HCT116 (cell line): ENCODE data around the gene LUC7L. TPM values are rescaled to one million over a fixed set of nuclear protein-coding genes. Genes with fewer than 3 reads are reported as not detected.

Source experiments
- ATAC-seq: fragments of 200-7000 bp; cut with Tn5 transposase; 2 replicates; pipeline ENCODE4 v1.9.1; 2020; ENCODE audit warnings: mild to moderate bottlenecking, moderate library complexity
- BruUV-seq: library from RNA; stranded (reverse); fragments of 400-500 nt; replicated peaks from 2 replicates; lab custom pipeline; 2021; lab: Mats Ljungman, UMichigan
- CTCF ChIA-PET: fragments of 300-600 bp; sonication (Branson Sonifier 250); formaldehyde crosslinking; loops from one replicate; lab custom pipeline; 2021; ENCODE audit warnings: antibody characterized with exemption; lab: Charles Lee
- POLR2A ChIA-PET: fragments of 300-600, 350-600 bp; sonication (Branson Sonifier 250); formaldehyde crosslinking; loops from one replicate; lab custom pipeline; 2021; ENCODE audit warnings: antibody characterized with exemption; lab: Charles Lee
- RAD21 ChIA-PET, 2 experiments: fragments of 300-600 bp; sonication (Branson Sonifier 250); formaldehyde crosslinking; loops; one replicate each; lab custom pipeline; 2023; ENCODE audit warnings: low total read pairs in 2 of 2; ENCODE audit not compliant: uncharacterized antibody in 2 of 2, unreplicated experiment in 2 of 2, low non-redundant PET in 1 of 2; lab: Charles Lee
- DNase-seq: peaks from one replicate; pipeline ENCODE4 v3.0.0-alpha.2; 2010; ENCODE audit warnings: low read depth, low spot score
- H2AFZ ChIP-seq: fragments of 200-600 bp; shearing (Covaris generic), sonication (generic); 2 replicates; pipeline ENCODE4 v1.6.1; 2017; ENCODE audit warnings: low read depth, mixed run types, mixed read lengths, antibody characterized with exemption, low read length; ENCODE audit not compliant: poor library complexity, severe bottlenecking
- H3K27ac ChIP-seq: 2 replicates; pipeline ENCODE4 v1.5.1; 2012; ENCODE audit warnings: low read depth, low read length
- H3K27me3 ChIP-seq: fragments of 200-600 bp; sonication (generic); 2 replicates; pipeline ENCODE4 v1.6.1; 2016; ENCODE audit warnings: mixed run types, low read length, mixed read lengths; ENCODE audit not compliant: insufficient read depth
- H3K36me3 ChIP-seq, 2 experiments: fragments of 200-500 bp in 1 of 2; fragments of 200-600 bp in 1 of 2; sonication (Bioruptor generic) in 1 of 2; sonication (generic) in 1 of 2; 2 replicates each; pipeline versions ENCODE4 v1.5.1 to v1.6.1; 2014 to 2016; ENCODE audit warnings: low read length in 2 of 2, inconsistent platforms in 1 of 2, mixed read lengths in 1 of 2, mixed run types in 1 of 2; ENCODE audit not compliant: insufficient read depth in 2 of 2, control insufficient read depth in 1 of 2
- H3K4me1 ChIP-seq, 2 experiments: fragments of 200-600 bp in 1 of 2; sonication (generic) in 1 of 2; 2 replicates each; pipeline versions ENCODE4 v1.5.1 to v1.6.1; 2012 to 2017; ENCODE audit warnings: low read length in 2 of 2, inconsistent platforms in 1 of 2, mild to moderate bottlenecking in 1 of 2, mixed read lengths in 1 of 2, mixed run types in 1 of 2, moderate library complexity in 1 of 2; ENCODE audit not compliant: insufficient read depth in 2 of 2, control insufficient read depth in 1 of 2
- H3K4me2 ChIP-seq: fragments of 200-600 bp; sonication (generic); 2 replicates; pipeline ENCODE4 v1.6.1; 2017; ENCODE audit warnings: mixed run types, low read length, mixed read lengths
- H3K4me3 ChIP-seq, 2 experiments: fragments of 200-600 bp in 1 of 2; sonication (generic) in 1 of 2; replicated peaks in 1 of 2; 2 replicates each; pipeline ENCODE4 v1.5.1; 2011 to 2016; ENCODE audit warnings: low read length in 2 of 2, control low read depth in 1 of 2, low read depth in 1 of 2, mild to moderate bottlenecking in 1 of 2, mixed read lengths in 1 of 2, mixed run types in 1 of 2
- H3K79me2 ChIP-seq: fragments of 200-600 bp; sonication (generic); 2 replicates; pipeline ENCODE4 v1.6.1; 2017; ENCODE audit warnings: mild to moderate bottlenecking, mixed run types, low read length, moderate library complexity, mixed read lengths; ENCODE audit not compliant: insufficient read depth
- H3K9ac ChIP-seq: fragments of 200-600 bp; sonication (generic); 2 replicates; pipeline ENCODE4 v1.6.1; 2016; ENCODE audit warnings: low read length, mixed read lengths
- H3K9me2 ChIP-seq: fragments of 200-600 bp; sonication (generic), shearing (Covaris generic); 2 replicates; pipeline ENCODE4 v1.6.1; 2017; ENCODE audit warnings: mixed run types, mild to moderate bottlenecking, moderate library complexity; ENCODE audit not compliant: insufficient read depth
- H3K9me3 ChIP-seq, 2 experiments: fragments of 200-500 bp in 1 of 2; fragments of 200-600 bp in 1 of 2; sonication (Bioruptor generic) in 1 of 2; sonication (generic) in 1 of 2; 2 replicates each; pipeline ENCODE4 v1.6.1; 2014 to 2017; ENCODE audit warnings: low read length in 2 of 2, mixed read lengths in 2 of 2, inconsistent platforms in 1 of 2, low read depth in 1 of 2, mild to moderate bottlenecking in 1 of 2, mixed run types in 1 of 2, moderate library complexity in 1 of 2; ENCODE audit not compliant: control insufficient read depth in 1 of 2, insufficient read depth in 1 of 2
- H4K20me1 ChIP-seq: fragments of 200-600 bp; sonication (generic), shearing (Covaris generic); 2 replicates; pipeline ENCODE4 v1.6.1; 2017; ENCODE audit warnings: mixed run types, mild to moderate bottlenecking, moderate library complexity; ENCODE audit not compliant: insufficient read depth
- CBX3 ChIP-seq: IDR thresholded peaks from 2 replicates; pipeline ENCODE4 v1.6.1; 2012; ENCODE audit warnings: low read depth
- CEBPB ChIP-seq: IDR thresholded peaks from 2 replicates; pipeline ENCODE4 v1.6.1; 2012; ENCODE audit warnings: low read depth
- EZH2 ChIP-seq: fragments of 200-600 bp; sonication (generic); IDR thresholded peaks from 2 replicates; pipeline ENCODE4 v1.6.1; 2017; ENCODE audit warnings: antibody characterized with exemption, mixed run types
- POLR2A ChIP-seq: IDR thresholded peaks from 2 replicates; pipeline ENCODE4 v1.7.0; 2011; ENCODE audit warnings: borderline replicate concordance; ENCODE audit not compliant: insufficient read depth, insufficient read length; ENCODE audit errors: extremely low read depth
- POLR2AphosphoS5 ChIP-seq: IDR thresholded peaks from 2 replicates; pipeline ENCODE4 v1.6.1; 2011; ENCODE audit warnings: mild to moderate bottlenecking, low read depth, low read length, moderate library complexity
- SIN3A ChIP-seq: IDR thresholded peaks from 2 replicates; pipeline ENCODE4 v1.6.1; 2012; ENCODE audit warnings: low read depth
- SRF ChIP-seq: IDR thresholded peaks from 2 replicates; pipeline ENCODE4 v1.6.1; 2012; ENCODE audit warnings: low read depth
- YY1 ChIP-seq: IDR thresholded peaks from 2 replicates; pipeline ENCODE4 v1.6.1; 2011; ENCODE audit warnings: low read length, low read depth, moderate library complexity, mild to moderate bottlenecking; ENCODE audit not compliant: insufficient replicate concordance; ENCODE audit errors: extremely low read depth
- intact Hi-C: fragments of 100-400 bp; cut with micrococcal nuclease; formaldehyde crosslinking; loops from 2 replicates; pipeline ENCODE4 v1.10.0; 2022
- total RNA-seq: library from RNA; stranded (reverse); gene quantifications from one replicate; pipeline ENCODE4 v1.2.1, GENCODE V29; 2021; ENCODE audit not compliant: unreplicated experiment
- TF ChIP-seq, protein P1 (sequence below): IDR thresholded peaks from 2 replicates; pipeline ENCODE4 v1.6.1; 2012; ENCODE audit warnings: low read depth
- TF ChIP-seq, protein P2 (sequence below): IDR thresholded peaks from 2 replicates; pipeline ENCODE4 v1.6.1; 2012
- TF ChIP-seq, protein P3 (sequence below), 3 experiments: fragments of 200-600 bp in 1 of 3; sonication (generic) in 1 of 3; IDR thresholded peaks in 2 of 3; conservative IDR thresholded peaks in 1 of 3; 2 replicates each; pipeline ENCODE4 v1.5.1; 2012 to 2017; ENCODE audit warnings: low read depth in 2 of 3, low read length in 2 of 3, antibody characterized with exemption in 1 of 3, borderline replicate concordance in 1 of 3, control low read depth in 1 of 3, mild to moderate bottlenecking in 1 of 3, mixed read lengths in 1 of 3, mixed run types in 1 of 3, moderate library complexity in 1 of 3; ENCODE audit not compliant: insufficient read depth in 1 of 3

Gene LUC7L
- total RNA-seq, 1 experiment from 2014 or later: 50.5 TPM

DNA sequence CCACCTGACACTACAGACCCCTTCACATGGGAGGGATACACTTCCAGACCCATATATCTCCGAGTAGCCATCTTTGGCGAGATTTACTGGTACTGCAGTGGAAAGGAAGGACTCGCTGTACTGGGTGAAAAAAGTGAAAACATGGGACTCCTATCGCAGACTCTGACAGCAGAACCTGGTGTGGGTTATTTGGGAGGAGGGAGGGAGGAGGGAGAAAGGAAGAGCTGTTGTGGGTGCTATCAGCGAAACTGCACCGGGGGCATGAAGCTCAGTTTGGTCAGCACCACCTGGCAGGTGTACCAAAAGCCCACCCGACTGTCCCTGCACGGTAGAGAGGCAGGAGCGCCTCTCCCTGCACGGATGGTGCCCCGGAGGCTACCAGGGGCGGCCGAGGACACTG, 44.0 kb downstream of the LUC7L start:
- no TSS peak for BruUV-seq
- POLR2A ChIA-PET: no interaction called here

DNA sequence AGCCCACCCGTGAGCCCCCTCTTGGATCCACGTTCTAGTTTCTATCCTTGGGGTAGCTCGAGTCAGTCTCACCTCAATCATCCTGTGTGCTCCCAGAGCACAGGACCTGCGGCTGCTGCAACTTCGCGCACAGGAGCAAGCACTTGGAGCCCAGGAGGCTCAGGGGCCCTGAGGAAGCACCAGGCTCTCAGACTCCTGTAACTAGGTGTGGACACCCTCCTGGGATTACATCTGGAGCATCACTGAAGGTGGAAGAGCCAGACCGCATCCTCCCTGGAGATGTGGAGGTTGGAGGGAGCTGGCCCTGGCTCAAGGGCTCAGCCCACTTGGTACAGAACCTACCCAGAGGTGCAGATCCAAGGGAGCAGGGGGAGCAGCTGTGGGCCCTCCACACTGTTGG, 46.2 kb downstream of the LUC7L start:
- DNase-seq: no peak
- Histone ChIP-seq H3K9me3 (no peaks in the 10 kb centered on the region), H3K4me1 (no peaks in the 10 kb centered on the region), H3K9me2 (no peaks in the 10 kb centered on the region), H3K79me2 (no peaks in the 10 kb centered on the region), H4K20me1 (no peaks in the 10 kb centered on the region), H3K27me3 (no peaks in the 10 kb centered on the region)
- intact Hi-C loops: no loop called here
- TF ChIP-seq, protein P1, sequence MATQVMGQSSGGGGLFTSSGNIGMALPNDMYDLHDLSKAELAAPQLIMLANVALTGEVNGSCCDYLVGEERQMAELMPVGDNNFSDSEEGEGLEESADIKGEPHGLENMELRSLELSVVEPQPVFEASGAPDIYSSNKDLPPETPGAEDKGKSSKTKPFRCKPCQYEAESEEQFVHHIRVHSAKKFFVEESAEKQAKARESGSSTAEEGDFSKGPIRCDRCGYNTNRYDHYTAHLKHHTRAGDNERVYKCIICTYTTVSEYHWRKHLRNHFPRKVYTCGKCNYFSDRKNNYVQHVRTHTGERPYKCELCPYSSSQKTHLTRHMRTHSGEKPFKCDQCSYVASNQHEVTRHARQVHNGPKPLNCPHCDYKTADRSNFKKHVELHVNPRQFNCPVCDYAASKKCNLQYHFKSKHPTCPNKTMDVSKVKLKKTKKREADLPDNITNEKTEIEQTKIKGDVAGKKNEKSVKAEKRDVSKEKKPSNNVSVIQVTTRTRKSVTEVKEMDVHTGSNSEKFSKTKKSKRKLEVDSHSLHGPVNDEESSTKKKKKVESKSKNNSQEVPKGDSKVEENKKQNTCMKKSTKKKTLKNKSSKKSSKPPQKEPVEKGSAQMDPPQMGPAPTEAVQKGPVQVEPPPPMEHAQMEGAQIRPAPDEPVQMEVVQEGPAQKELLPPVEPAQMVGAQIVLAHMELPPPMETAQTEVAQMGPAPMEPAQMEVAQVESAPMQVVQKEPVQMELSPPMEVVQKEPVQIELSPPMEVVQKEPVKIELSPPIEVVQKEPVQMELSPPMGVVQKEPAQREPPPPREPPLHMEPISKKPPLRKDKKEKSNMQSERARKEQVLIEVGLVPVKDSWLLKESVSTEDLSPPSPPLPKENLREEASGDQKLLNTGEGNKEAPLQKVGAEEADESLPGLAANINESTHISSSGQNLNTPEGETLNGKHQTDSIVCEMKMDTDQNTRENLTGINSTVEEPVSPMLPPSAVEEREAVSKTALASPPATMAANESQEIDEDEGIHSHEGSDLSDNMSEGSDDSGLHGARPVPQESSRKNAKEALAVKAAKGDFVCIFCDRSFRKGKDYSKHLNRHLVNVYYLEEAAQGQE: no peak
- TF ChIP-seq, protein P2, sequence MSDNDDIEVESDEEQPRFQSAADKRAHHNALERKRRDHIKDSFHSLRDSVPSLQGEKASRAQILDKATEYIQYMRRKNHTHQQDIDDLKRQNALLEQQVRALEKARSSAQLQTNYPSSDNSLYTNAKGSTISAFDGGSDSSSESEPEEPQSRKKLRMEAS: no peak
- TF ChIP-seq, all 23 proteins: peak for 0
- RAD21 ChIA-PET: no interaction called here
- H3K9ac ChIP-seq: no peak overlapping the region
- no peak overlapping the region for H2AFZ ChIP-seq
- CTCF ChIA-PET: interaction anchor here (2.1 kb wide), 1 partner anchor 117 kb away, joined by 6 read pairs; no protein-coding TSS in a partner anchor
- no peak overlapping the region for H3K4me2 ChIP-seq
- no peak overlapping the region for H3K4me3 ChIP-seq
- no peak overlapping the region for H3K27ac ChIP-seq
- H3K36me3 ChIP-seq: no peaks in the 10 kb centered on the region
- POLR2A ChIA-PET: interaction anchor here (0.6 kb wide), 1 partner anchor 58 kb away, joined by 3 read pairs; no protein-coding TSS in a partner anchor
- ATAC-seq: no peak
- no TSS peak for BruUV-seq

More for the DNA sequence above, 44.0 kb downstream of the LUC7L start:
- TF ChIP-seq POLR2AphosphoS5: no peak
- TF ChIP-seq SIN3A: no peak
- no peak for TF ChIP-seq CBX3
- no peak for TF ChIP-seq POLR2A
- no peak for TF ChIP-seq YY1
- TF ChIP-seq CEBPB: no peak
- no peak for TF ChIP-seq SRF
- TF ChIP-seq, protein P3, sequence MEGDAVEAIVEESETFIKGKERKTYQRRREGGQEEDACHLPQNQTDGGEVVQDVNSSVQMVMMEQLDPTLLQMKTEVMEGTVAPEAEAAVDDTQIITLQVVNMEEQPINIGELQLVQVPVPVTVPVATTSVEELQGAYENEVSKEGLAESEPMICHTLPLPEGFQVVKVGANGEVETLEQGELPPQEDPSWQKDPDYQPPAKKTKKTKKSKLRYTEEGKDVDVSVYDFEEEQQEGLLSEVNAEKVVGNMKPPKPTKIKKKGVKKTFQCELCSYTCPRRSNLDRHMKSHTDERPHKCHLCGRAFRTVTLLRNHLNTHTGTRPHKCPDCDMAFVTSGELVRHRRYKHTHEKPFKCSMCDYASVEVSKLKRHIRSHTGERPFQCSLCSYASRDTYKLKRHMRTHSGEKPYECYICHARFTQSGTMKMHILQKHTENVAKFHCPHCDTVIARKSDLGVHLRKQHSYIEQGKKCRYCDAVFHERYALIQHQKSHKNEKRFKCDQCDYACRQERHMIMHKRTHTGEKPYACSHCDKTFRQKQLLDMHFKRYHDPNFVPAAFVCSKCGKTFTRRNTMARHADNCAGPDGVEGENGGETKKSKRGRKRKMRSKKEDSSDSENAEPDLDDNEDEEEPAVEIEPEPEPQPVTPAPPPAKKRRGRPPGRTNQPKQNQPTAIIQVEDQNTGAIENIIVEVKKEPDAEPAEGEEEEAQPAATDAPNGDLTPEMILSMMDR (IDR thresholded peaks at IDR 0.05 in 2 of 3, conservative IDR thresholded peaks at IDR 0.05 in 1 of 3; ENCODE audit: borderline replicate concordance in 1 of 3, insufficient read depth in 1 of 3, low read depth in 2 of 3, low read length in 2 of 3): no peak
- no peak for TF ChIP-seq EZH2
- no peak overlapping the region for H3K4me3 ChIP-seq
- no peak overlapping the region for H3K4me2 ChIP-seq
- RAD21 ChIA-PET: no interaction called here
- H2AFZ ChIP-seq: no peak overlapping the region
- no peak overlapping the region for H3K27ac ChIP-seq
- no peaks in the 10 kb centered on the region for H3K9me3 ChIP-seq
- CTCF ChIA-PET: no interaction called here
- ATAC-seq (no peak), DNase-seq (no peak)
- no peaks in the 10 kb centered on the region for H3K27me3 ChIP-seq
- no peaks in the 10 kb centered on the region for H3K79me2 ChIP-seq
- no peaks in the 10 kb centered on the region for H3K4me1 ChIP-seq
- H3K9me2 ChIP-seq: no peaks in the 10 kb centered on the region
- no peaks in the 10 kb centered on the region for H4K20me1 ChIP-seq
- intact Hi-C loops: no loop called here
- peaks cover 0 to 2% of the 10 kb centered on the region in 2 experiments; a peak in 1 of 4 replicates for H3K36me3 ChIP-seq
- H3K9ac ChIP-seq: no peak overlapping the region
